Naive B cell (primary cell): ENCODE results near the gene CDC45. TPM values are rescaled to one million over a fixed set of nuclear protein-coding genes. Genes with fewer than 3 reads are reported as not detected.
"Not testable (repeated sequence)": the region's sequence is repeated elsewhere in the genome, so short reads cannot be mapped to it uniquely, and the experiment has no call there.

Source experiments
- ATAC-seq, 2 donors: fragments of 150-1000 bp; cut with Tn5 transposase; 2 replicates each; pipeline ENCODE4 v1.10.0; 2021; ENCODE audit warnings: low read depth in 2 of 2, mild to moderate bottlenecking in 2 of 2, moderate library complexity in 2 of 2
- DNase-seq: peaks from one replicate; pipeline ENCODE4 v3.0.0; 2022
- H3K27ac Mint-ChIP-seq, 6 donors: one replicate each; pipeline ENCODE4 v1.8.0; 2020 to 2022; ENCODE audit warnings: mild to moderate bottlenecking in 6 of 6, mixed read lengths in 6 of 6, moderate library complexity in 5 of 6, inconsistent platforms in 2 of 6
- H3K27me3 Mint-ChIP-seq, 3 donors: one replicate each; pipeline ENCODE4 v1.8.0; 2021 to 2022; ENCODE audit warnings: mixed read lengths in 3 of 3, mild to moderate bottlenecking in 1 of 3
- H3K36me3 Mint-ChIP-seq, 2 donors: one replicate each; pipeline ENCODE4 v1.8.0; 2020 to 2022; ENCODE audit warnings: mixed read lengths in 2 of 2, inconsistent platforms in 1 of 2, mild to moderate bottlenecking in 1 of 2
- H3K4me1 Mint-ChIP-seq, 3 donors: one replicate each; pipeline ENCODE4 v1.8.0; 2020 to 2022; ENCODE audit warnings: mixed read lengths in 3 of 3, inconsistent platforms in 1 of 3, mild to moderate bottlenecking in 1 of 3, moderate library complexity in 1 of 3
- H3K4me3 Mint-ChIP-seq, 8 donors: one replicate each; pipeline ENCODE4 v1.8.0; 2020 to 2022; ENCODE audit warnings: mild to moderate bottlenecking in 8 of 8, mixed read lengths in 8 of 8, moderate library complexity in 8 of 8, inconsistent platforms in 2 of 8
- H3K9me3 Mint-ChIP-seq, 7 donors: one replicate each; pipeline ENCODE4 v1.8.0; 2020 to 2022; ENCODE audit warnings: mixed read lengths in 7 of 7, mild to moderate bottlenecking in 5 of 7, inconsistent platforms in 2 of 7, moderate library complexity in 1 of 7
- polyA plus RNA-seq, 6 donors: library from polyadenylated mRNA; unstranded; fragments of 300-500 nt; fragmentation: Illumina TruSeq; gene quantifications; one replicate each; pipeline ENCODE4 v1.2.3, GENCODE V29; 2021; ENCODE audit warnings: low read depth in 6 of 6

CDC45 gene
- polyA plus RNA-seq, 6 donors from 2014 or later = 0.28 to 0.44 TPM; not detected in 4

- Mint-ChIP-seq H3K4me1 (peaks cover 36 to 52% (median 41%) of the 10 kb centered on the region in 3 donors), H3K9me3 (no peaks in the 10 kb centered on the region), H3K4me3 (no peak overlapping the region)
Observed at GRCh38 chr22:19442166-19442565, 37.6 kb upstream of the CDC45 start.

GRCh38 chr22:19443544-19444211, 36.0 kb upstream of the CDC45 start:
- ATAC-seq = no peak
- no peaks in the 10 kb centered on the region for H3K9me3 Mint-ChIP-seq

More at GRCh38 chr22:19442166-19442565, 37.6 kb upstream of the CDC45 start:
- DNase-seq = no peak
- no peak for ATAC-seq
- Mint-ChIP-seq H3K36me3 (no peaks in the 10 kb centered on the region), H3K27ac (peak overlapping the region in 1 of 6 donors; percentile 71), H3K27me3 (no peaks in the 10 kb centered on the region)

DNA sequence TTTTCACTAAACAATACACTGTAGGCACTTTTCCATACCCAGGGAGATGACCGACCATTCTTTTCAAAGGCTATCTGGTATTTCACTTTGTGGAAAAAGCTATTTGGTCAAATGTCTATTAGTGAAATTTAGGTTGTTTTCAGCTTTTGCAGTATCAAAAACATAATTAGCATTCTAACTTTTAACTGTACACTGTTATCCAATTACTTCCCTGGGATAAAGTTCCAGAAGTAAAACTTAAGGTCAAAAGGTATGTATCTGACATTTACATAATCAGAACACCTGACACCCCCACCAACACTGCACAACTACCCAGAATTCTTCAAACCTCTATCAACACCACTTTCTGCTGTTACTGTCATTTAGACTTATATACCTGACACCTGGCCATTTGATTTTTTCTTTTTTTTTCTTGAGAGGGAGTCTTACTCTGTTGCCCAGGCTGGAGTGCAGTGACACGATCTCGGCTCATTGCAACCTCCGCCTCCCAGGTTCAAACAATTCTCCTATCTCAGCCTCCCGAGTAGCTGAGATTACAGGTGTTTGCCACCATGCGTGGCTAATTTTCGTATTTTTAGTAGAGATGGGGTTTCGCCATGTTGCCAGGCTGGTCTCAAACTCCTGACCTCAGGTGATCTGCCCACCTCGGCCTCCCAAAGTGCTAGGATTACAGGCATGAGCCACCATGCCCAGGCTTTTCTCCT, 34.3 kb upstream of the CDC45 start:
- H3K27ac Mint-ChIP-seq = peak overlapping the region in 3 of 6 donors; percentile 71 to 93 (median 73)
- not testable (repeated sequence) for H3K36me3 Mint-ChIP-seq, DNase-seq, H3K27me3 Mint-ChIP-seq, H3K9me3 Mint-ChIP-seq, ATAC-seq
- peak overlapping the region in 4 of 8 donors; percentile 11 to 90 (median 60) for H3K4me3 Mint-ChIP-seq
- H3K4me1 Mint-ChIP-seq = peaks cover 43 to 68% (median 44%) of the 10 kb centered on the region in 3 donors

More at GRCh38 chr22:19443544-19444211, 36.0 kb upstream of the CDC45 start:
- Mint-ChIP-seq H3K4me3 (peak overlapping the region in 1 of 8 donors; percentile 50), H3K4me1 (peaks cover 43 to 60% (median 44%) of the 10 kb centered on the region in 3 donors), H3K27ac (no peak overlapping the region), H3K27me3 (no peaks in the 10 kb centered on the region), H3K36me3 (no peaks in the 10 kb centered on the region)
- DNase-seq = no peak

DNA sequence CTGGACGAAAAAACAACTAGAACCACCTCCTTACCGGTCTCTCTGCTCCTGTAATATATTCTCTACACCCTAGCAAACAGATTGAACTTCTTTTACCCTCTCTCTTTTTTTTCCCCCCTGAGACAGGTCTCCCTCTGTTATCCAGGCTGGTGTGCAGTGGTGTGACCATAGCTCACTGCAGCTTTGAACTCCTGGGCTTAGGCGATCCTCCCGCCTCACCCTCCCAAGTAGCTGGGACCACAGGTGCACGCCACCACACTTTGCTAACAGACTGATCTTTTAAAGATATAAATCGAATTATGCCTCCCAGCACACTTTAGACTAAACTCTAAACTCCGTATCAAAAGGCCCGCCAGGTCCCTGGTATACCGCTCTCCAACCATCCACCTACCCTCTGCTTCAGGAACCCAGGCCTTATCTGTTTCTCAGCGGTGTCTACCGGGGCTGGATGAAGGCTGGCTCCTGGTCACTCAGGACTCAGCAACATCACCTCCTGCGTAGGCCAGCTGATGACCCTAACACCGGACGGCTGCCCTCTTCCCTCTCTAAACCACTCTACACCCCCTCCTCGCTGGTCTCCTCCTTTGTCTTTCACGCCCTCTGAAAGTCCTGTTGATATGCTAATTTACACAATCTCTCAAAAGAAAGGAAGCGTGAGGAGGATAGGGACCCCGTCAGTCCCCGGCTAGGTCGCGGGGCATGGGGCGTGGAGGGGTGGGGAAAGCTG, 33.0 kb upstream of the CDC45 start:
- H3K36me3 Mint-ChIP-seq = no peaks in the 10 kb centered on the region
- no peak for ATAC-seq
- H3K27ac Mint-ChIP-seq = peak overlapping the region; percentile 43 to 99 (median 96)
- peaks cover 36 to 65% (median 47%) of the 10 kb centered on the region in 3 donors for H3K4me1 Mint-ChIP-seq
- peak overlapping the region; percentile 80 to 99 (median 94) for H3K4me3 Mint-ChIP-seq
- no peak for DNase-seq
- no peaks in the 10 kb centered on the region for H3K9me3 Mint-ChIP-seq
- H3K27me3 Mint-ChIP-seq = no peaks in the 10 kb centered on the region

DNA sequence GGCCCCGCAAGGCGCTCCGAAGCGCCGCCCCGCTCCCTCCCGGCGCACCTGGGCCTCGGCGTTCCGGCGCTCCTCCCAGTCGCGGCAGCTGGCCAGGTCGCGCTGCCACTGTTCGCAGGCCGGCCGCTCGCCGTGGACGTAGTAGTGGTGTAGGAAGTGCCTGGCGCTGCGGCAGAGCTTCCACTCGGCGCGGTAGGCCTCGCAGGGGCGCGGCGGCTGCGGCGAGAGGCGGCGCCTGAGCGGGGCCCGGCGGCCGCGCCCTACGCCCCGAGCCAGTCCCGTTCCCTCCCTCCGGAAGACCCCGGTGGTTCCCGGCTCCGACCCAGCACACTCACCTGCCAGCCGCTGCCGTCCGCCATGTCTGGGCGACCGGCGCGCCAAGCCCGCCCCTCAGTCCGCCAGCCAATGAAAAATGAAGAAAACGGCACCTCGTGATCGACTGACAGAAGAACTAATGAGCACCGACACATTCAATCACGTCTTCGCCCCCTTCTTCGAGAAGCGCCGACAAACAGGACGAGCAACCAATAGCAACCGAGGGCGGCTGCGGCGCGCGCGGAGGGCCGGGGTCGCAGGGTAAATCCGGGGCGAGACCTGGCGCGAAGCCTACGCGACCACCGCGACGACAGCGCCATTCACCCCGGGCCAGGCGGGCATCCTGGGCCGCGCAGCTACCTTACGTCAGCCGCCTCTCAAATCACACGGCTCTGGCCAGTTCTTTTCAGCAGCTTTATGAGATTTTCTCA, 32.2 kb upstream of the CDC45 start, which contains the start of gene C22orf39:
TSS of gene C22orf39 (minus strand) at position 382 of the 746 bp plus-strand sequence. CDS start at position 359, 23 bp downstream.
- Mint-ChIP-seq H3K9me3 (no peaks in the 10 kb centered on the region), H3K4me1 (peaks cover 33 to 60% (median 49%) of the 10 kb centered on the region in 3 donors), H3K4me3 (peak within 1 kb of the TSS; percentile 80 to 99 (median 97)), H3K27ac (peak within 1 kb of the TSS; percentile 96 to 99 (median 99)), H3K27me3 (no peaks in the 10 kb centered on the region), H3K36me3 (no peaks in the 10 kb centered on the region)
- peak; percentile 93 for DNase-seq
- peak; percentile 83 for ATAC-seq

- peak overlapping the region; percentile 80 to 99 (median 97) for H3K4me3 Mint-ChIP-seq
- H3K36me3 Mint-ChIP-seq = no peaks in the 10 kb centered on the region
- peak overlapping the region; percentile 96 to 99 (median 99) for H3K27ac Mint-ChIP-seq
- peak; percentile 71 to 73 for ATAC-seq
- H3K4me1 Mint-ChIP-seq = peaks cover 32 to 54% (median 46%) of the 10 kb centered on the region in 3 donors
- H3K27me3 Mint-ChIP-seq = no peaks in the 10 kb centered on the region
- DNase-seq = peak; percentile 79
- no peaks in the 10 kb centered on the region for H3K9me3 Mint-ChIP-seq
Observed at GRCh38 chr22:19448076-19448607, 31.6 kb upstream of the CDC45 start.

DNA sequence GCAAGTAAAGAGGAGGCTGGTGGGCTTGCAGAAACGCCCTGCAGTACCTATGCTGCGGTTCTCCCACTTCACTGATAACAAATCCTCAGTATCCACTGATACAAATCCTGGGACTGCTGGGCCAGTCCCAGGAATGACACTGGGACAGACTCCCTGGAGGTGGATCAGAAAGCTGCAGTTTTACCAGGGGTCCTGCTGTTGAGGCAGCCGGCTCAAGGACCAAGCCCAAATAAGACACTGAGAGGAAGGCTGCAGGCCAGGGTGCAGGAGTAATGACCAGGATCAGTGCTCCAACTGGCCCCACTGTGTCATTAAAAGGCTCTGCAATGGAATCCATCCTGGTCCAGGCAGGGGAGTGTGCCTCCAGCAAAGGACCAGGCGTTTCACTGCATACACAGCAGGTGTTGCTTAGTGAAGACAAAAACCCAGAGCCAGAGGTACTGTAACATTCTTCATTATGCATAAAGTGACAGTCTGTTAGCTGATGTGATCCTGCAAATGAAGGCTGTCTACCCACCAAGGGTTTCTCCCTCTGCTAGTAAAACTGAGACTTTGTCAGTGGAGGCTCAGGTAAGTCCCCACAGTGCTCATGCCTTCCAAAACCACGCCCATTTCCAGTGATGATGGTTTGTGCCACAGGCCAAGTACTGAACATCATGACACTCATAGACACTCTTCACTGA, 30.8 kb upstream of the CDC45 start:
- Mint-ChIP-seq H3K36me3 (peaks cover 0 to 2% of the 10 kb centered on the region in 2 donors), H3K27me3 (no peaks in the 10 kb centered on the region), H3K4me3 (peak overlapping the region; percentile 80 to 99 (median 97)), H3K4me1 (peaks cover 29 to 47% (median 39%) of the 10 kb centered on the region in 3 donors), H3K27ac (peak overlapping the region in 4 of 6 donors; percentile 48 to 99 (median 98)), H3K9me3 (no peaks in the 10 kb centered on the region)
- DNase-seq (no peak), ATAC-seq (no peak)

GRCh38 chr22:19449422-19449767, 30.3 kb upstream of the CDC45 start:
- no peak for ATAC-seq
- no peaks in the 10 kb centered on the region for H3K27me3 Mint-ChIP-seq
- peak overlapping the region in 3 of 8 donors; percentile 26 to 90 (median 37) for H3K4me3 Mint-ChIP-seq

DNA sequence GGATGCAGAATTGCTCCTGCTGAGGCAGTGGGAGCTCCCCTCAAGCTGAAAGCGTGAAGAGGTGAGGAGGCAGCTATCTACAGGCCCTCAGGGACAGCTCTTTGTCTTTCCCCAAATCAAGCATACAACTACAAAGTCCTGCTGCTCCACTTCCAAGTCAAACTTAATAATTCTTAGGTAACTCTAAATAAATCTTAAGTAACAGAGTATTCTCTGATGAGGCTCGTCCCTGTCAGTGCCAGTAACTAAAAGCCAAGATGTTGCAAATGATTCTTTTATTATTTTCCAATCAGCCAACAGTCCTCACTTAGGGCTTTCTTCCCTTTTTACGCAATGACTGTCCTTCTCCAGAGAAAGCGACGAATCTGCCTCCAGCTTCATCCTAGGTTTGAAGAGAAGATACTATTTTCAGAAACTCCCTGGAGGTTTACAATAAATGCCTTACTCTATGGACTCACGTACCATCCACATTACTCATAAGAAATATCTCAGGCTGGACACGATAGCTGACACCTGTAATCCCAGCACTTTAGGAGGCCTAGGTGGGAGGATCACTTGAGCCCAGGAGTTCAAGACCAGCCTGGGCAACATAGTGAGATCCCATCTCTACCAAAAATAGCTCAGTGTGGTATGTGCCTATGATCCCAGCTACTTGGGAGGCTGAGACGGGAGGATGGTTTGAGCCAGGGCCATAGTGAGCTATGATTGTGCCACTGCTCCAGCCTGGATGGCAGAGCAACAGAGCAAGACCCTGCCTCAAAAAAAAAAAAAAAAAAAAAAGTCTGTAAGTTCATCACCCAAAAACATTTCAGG, 29.2 kb upstream of the CDC45 start:
- ATAC-seq (no peak), DNase-seq (no peak)
- H3K36me3 Mint-ChIP-seq = peaks cover 9 to 16% of the 10 kb centered on the region in 2 donors
- H3K4me1 Mint-ChIP-seq = peaks cover 20 to 30% (median 24%) of the 10 kb centered on the region in 3 donors
- H3K4me3 Mint-ChIP-seq = peak overlapping the region in 1 of 8 donors; percentile 48
- H3K27me3 Mint-ChIP-seq = no peaks in the 10 kb centered on the region
- peak overlapping the region in 1 of 6 donors; percentile 19 for H3K27ac Mint-ChIP-seq
- H3K9me3 Mint-ChIP-seq = no peaks in the 10 kb centered on the region

More at GRCh38 chr22:19449422-19449767, 30.3 kb upstream of the CDC45 start:
- Mint-ChIP-seq H3K36me3 (peaks cover 5 to 7% of the 10 kb centered on the region in 2 donors), H3K9me3 (no peaks in the 10 kb centered on the region), H3K4me1 (peaks cover 27 to 41% (median 36%) of the 10 kb centered on the region in 3 donors), H3K27ac (peak overlapping the region in 3 of 6 donors; percentile 34 to 86 (median 48))
- no peak for DNase-seq

DNA sequence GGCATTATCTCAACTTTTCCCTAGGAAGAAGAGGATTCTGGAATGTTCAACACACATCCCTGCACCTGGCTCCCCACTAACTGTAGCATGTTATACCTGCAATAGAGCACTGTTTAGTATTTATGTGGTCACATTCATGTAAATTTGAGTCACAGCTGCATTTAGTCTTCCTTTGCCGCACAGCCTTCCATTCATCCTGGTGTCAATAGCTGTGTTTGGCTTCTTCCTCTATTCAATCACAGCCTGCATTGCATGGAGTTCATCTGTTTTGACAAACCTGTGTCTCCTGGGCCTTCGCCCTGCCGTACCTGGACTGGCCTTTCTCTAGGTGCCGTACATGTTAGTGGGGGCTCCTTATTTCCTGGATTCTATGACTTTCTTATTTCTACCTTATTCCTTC, 28.1 kb upstream of the CDC45 start:
- Mint-ChIP-seq H3K27me3 (no peaks in the 10 kb centered on the region), H3K36me3 (peaks cover 15 to 16% of the 10 kb centered on the region in 2 donors), H3K27ac (peak overlapping the region in 2 of 6 donors; percentile 46 to 85), H3K9me3 (no peaks in the 10 kb centered on the region), H3K4me1 (peaks cover 17 to 21% (median 18%) of the 10 kb centered on the region in 3 donors), H3K4me3 (no peak overlapping the region)
- no peak for DNase-seq
- ATAC-seq = no peak

GRCh38 chr22:19453718-19454117, 26.0 kb upstream of the CDC45 start:
- Mint-ChIP-seq H3K27me3 (no peaks in the 10 kb centered on the region), H3K4me3 (no peak overlapping the region), H3K36me3 (peaks cover 15 to 16% of the 10 kb centered on the region in 2 donors), H3K9me3 (no peaks in the 10 kb centered on the region), H3K4me1 (peaks cover 3 to 8% (median 5%) of the 10 kb centered on the region in 3 donors), H3K27ac (peak overlapping the region in 2 of 6 donors; percentile 20 to 60)
- ATAC-seq (no peak), DNase-seq (no peak)
